EL (cell line): Measurements from ENCODE around the gene PDGFD.

Experiments
- DNase-seq: peaks from one replicate; pipeline ENCODE4 v3.0.0-alpha.2; 2016

The PDGFD gene

GRCh38 chr11:103872748-103873147 lies 291.2 kb downstream of the PDGFD start:
- DNase-seq, result no peak

DNA sequence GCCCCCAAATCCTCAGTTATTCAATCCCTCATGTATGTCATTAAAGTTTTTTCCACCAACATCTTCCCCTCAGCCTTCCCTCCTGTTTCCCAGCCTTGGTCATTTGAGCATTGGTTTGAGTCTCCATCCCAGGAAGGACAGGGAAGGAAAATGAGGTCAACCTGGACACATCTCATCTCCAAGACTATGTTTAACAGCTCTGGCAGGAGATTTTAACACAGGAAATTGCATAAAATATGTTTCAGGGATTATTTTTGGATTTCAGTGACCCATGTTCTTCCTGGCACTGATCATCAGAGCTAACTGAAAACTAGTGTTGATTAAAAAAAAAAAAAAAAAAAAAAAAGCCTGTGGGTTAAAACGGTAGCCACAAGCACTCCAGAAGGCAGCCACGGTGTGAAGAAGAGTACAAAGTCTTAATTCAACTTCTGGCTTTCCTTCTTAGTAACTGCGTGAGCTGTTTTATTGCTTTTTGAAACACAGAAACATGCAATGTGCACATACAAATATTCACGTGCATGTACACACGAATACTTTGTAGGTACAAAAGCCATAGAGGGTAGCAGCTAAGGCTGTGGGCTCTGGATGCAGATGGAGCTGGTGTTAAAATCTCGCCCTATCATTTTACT lies 291.9 kb downstream of the PDGFD start:
- no peak for DNase-seq

DNA sequence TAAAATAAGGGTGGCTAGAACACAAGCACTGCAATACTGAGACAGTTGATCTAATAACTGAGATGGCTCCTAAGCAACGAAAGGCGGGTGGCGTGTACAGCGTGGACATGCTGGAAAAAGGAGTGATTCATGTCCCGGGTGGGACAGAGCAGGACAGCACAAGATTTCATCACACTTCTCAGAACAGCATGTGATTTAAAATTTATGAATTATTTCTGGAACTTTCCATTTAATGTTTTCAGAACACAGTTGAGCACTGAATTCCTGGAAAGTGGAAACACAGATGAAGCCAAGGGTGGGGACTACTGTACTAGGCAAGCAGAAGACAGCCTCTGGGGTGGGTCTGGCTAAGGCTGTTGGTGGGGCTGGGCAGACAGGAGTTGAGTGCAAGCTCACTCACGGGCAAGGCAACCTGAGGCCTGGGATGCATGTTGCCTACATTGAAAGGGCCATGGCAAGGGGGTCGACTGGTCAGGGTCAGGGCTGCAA lies 293.1 kb downstream of the PDGFD start:
- DNase-seq, result no peak

DNA sequence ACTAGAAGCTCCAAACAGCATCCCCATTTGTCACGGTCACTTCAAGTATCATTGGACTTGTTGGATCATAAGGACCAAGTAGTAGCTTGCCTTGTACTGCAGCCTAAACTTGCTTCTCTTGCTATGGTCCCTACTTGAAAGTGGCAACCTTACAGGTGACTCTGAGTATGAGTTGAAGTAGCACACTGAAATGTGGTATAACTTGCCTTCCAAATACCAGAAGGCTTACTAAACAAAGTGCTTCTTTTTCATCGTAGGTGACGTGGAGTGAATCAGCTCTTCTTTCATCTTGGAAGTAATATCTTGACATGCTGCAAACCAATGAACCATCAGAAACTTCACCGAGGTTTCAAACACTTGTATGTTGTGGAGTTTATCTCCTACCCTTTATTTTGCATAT lies 296.5 kb downstream of the PDGFD start:
- no peak for DNase-seq

DNA sequence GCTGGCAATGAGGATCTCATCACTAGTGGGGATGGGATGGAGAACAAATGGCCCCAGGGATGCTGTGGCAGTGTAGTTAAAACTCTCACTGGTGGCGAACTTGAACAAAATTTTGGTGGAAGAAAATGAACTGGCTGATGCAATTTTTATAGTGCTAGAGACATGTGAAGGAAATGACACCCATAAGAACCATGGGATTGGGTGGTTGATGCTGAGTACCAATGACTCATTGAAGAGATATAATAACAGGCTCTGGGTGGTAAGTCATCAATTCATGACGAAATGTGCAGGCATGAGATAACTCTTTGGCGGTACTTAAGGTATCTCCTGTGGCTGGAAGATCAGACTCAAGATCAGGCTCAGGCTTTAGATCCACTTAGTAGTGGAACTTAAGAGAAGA lies 300.4 kb downstream of the PDGFD start:
- peak; percentile 53 for DNase-seq

GRCh38 chr11:103862802-103863174 lies 301.2 kb downstream of the PDGFD start:
- DNase-seq, result no peak

DNA sequence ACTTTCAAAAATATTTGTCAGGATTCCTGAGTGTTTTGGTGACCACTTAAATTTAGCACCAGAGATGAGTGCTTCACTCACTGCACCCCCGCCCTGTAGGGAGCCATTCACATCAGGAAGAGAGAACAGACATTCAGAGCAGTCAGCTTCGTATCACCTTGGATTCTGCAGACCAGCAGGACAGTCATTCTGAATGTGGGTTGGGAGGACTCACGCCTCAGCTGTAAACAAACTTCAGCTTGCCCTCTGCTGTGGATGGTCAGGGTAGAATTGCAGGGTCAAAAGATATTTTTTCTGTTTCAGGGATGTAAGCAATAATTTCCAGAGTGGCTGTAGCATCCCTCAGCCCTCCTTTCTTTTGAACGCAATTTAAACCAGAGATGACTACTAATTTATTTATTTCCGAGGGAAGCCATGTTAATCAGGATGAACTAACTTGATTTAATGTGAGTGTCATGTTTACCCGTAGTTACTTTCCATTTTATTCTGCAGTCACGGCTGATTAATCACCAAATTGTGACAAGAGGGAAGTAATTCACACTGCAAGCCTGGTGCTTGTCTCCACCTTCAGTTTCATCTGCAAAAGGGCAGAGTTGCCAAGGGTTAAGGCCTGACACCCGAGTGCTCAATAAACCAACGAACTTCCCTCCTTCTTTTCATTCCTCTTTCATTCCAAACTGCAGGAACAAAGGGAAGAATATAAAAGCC lies 301.7 kb downstream of the PDGFD start:
- no peak for DNase-seq
